Endodermal cell (in vitro differentiated cells): ENCODE data around the gene CAPZB. TPM values are rescaled to one million over a fixed set of nuclear protein-coding genes. Genes with fewer than 3 reads are reported as not detected.

Source experiments
- DNase-seq: peaks from one replicate; pipeline ENCODE4 v3.0.0-alpha.2; 2017
- H3K27ac ChIP-seq: 2 replicates; pipeline ENCODE4 v1.5.1; 2013; ENCODE audit warnings: mild to moderate bottlenecking, low read depth, low read length, moderate library complexity
- H3K27me3 ChIP-seq: 2 replicates; pipeline ENCODE4 v1.6.1; 2013; ENCODE audit warnings: mild to moderate bottlenecking, low read length, moderate library complexity; ENCODE audit not compliant: insufficient read depth, control insufficient read depth, poor library complexity, severe bottlenecking
- H3K36me3 ChIP-seq: 2 replicates; pipeline ENCODE4 v1.7.0; 2013; ENCODE audit warnings: mild to moderate bottlenecking, low read length, moderate library complexity; ENCODE audit not compliant: control insufficient read depth, insufficient read depth
- H3K4me1 ChIP-seq: one replicate; pipeline ENCODE4 v1.7.0; 2013; ENCODE audit warnings: low read length; ENCODE audit not compliant: control insufficient read depth, insufficient read depth
- H3K4me3 ChIP-seq: 2 replicates; pipeline ENCODE4 v1.5.1; 2013; ENCODE audit warnings: mild to moderate bottlenecking, low read length, moderate library complexity
- H3K9ac ChIP-seq: 2 replicates; pipeline ENCODE4 v1.6.1; 2013; ENCODE audit warnings: mild to moderate bottlenecking, low read length, moderate library complexity; ENCODE audit not compliant: poor library complexity, severe bottlenecking; ENCODE audit errors: extremely low read depth
- H3K9me3 ChIP-seq: 2 replicates; pipeline ENCODE4 v1.6.1; 2013; ENCODE audit warnings: mild to moderate bottlenecking, low read length, moderate library complexity; ENCODE audit not compliant: control insufficient read depth
- H3K27ac Mint-ChIP-seq: 2 replicates; pipeline ENCODE4 v1.8.0; 2020; ENCODE audit warnings: mixed read lengths
- H3K27me3 Mint-ChIP-seq: 2 replicates; pipeline ENCODE4 v1.8.0; 2021; ENCODE audit warnings: mild to moderate bottlenecking, mixed read lengths; ENCODE audit not compliant: insufficient read depth
- H3K36me3 Mint-ChIP-seq: 2 replicates; pipeline ENCODE4 v1.8.0; 2020; ENCODE audit warnings: low read depth, mixed read lengths
- H3K4me1 Mint-ChIP-seq: 2 replicates; pipeline ENCODE4 v1.8.0; 2020; ENCODE audit warnings: mixed read lengths
- H3K4me3 Mint-ChIP-seq: 2 replicates; pipeline ENCODE4 v1.8.0; 2020; ENCODE audit warnings: mild to moderate bottlenecking, moderate library complexity, mixed read lengths
- H3K9me3 Mint-ChIP-seq: 2 replicates; pipeline ENCODE4 v1.8.0; 2020; ENCODE audit warnings: mild to moderate bottlenecking, mixed read lengths
- CTCF ChIP-seq: fragments of 200-600 bp; sonication (generic); conservative IDR thresholded peaks from 2 replicates; pipeline ENCODE4 v1.5.0; 2021; ENCODE audit warnings: antibody characterized with exemption, mild to moderate bottlenecking
- WGBS, 2 experiments: methylation state at CpG; one replicate each; pipeline versions ENCODE4 v1.1.5 to v1.1.7; 2013; ENCODE audit warnings: missing lambda C conversion rate in 2 of 2, mixed read lengths in 1 of 2; ENCODE audit not compliant: insufficient coverage in 1 of 2, insufficient read length in 1 of 2; 5-methylcytosine and 5-hydroxymethylcytosine counted together
- total RNA-seq, 2 donors: library from RNA; stranded (reverse); fragmentation: NEBNext Ultra II Directional in 1 of 2; extraction: Animal tissue kit (Norgen Biotek cat#: 25700) in 1 of 2; gene quantifications; 2 replicates in 1 of 2; 3 replicates in 1 of 2; pipeline ENCODE4 v1.2.1, GENCODE V29; 2021

CAPZB gene
- total RNA-seq, 2 donors from 2014 or later: 334 to 362 TPM

DNA sequence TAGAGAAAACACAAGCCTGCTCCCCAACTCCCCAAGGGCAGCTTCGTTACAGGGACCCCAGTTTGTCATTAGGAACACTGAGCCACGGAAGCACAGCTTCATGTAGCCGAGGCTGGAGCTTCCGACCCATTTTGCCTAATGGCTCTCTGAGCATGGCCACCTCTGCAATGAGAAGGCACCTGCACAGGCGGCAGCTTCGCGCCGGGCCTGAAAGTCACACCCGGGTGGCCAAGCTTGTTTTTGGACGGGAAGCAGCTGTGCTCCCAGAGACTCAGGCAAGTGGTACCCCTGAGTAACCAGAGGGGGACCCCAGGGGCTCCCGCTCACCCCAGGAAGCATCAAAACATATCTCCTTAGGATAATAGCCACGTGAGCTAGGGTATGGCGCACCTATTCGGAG lies 92.3 kb downstream of the CAPZB start:
- Mint-ChIP-seq H3K27ac (no peak overlapping the region), H3K36me3 (peaks cover 2% of the 10 kb centered on the region), H3K4me1 (peaks cover 10% of the 10 kb centered on the region), H3K27me3 (no peaks in the 10 kb centered on the region), H3K4me3 (no peak overlapping the region), H3K9me3 (no peaks in the 10 kb centered on the region)
- Histone ChIP-seq H3K36me3 (peaks cover 17% of the 10 kb centered on the region), H3K4me1 (peaks cover 5% of the 10 kb centered on the region), H3K9me3 (no peaks in the 10 kb centered on the region), H3K4me3 (no peak overlapping the region), H3K27ac (no peak overlapping the region), H3K9ac (no peak overlapping the region), H3K27me3 (no peaks in the 10 kb centered on the region)
- no peak for DNase-seq
- no peak for TF ChIP-seq CTCF
- 89 to 98% methylated on average over 8 to 14 of the region's 14 CpGs for WGBS, 2 experiments

DNA sequence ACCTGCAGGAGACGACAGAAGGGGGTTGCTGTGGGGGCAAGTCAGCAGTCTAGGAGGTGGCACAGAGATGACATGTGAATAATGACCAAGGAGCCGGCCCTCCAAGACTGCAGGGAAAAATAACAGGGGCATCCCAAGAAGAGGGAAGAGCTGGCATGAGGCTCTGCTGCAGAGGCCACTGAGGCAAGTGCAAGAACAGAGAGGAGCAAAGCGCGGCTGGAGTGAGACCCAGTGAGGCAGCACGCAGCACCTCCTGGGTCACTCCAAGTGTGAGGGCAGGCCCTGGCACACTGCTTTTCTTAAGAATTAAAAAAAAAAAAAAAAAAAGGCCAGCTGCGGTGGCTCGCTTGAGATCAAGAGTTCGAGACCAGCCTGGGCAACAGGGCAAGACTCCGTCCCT lies 93.1 kb downstream of the CAPZB start:
- DNase-seq: no peak
- WGBS, 2 experiments: 94 to 97% methylated on average over 2 to 9 of the region's 9 CpGs
- H3K36me3 ChIP-seq: peaks cover 18% of the 10 kb centered on the region

DNA sequence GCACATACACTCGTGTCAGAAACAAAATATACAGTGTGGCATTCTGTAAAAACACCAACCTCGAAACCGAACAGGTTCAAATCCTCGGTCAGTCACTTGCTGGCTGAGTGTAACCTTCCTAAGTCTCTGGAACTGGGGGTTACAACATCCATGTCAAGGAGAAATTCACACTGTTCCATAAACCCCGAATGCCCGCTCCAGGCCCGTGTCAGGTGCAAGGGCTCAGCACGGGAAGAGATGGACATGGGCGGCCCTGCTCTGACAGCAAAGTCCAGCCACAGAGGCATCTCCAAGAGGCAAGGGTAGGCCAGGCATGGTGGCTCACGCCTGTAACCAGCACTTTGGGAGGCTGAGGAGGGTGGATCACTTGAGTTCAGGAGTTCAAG lies 93.8 kb downstream of the CAPZB start:
- no peak overlapping the region for H3K4me3 Mint-ChIP-seq
- Histone ChIP-seq H3K9ac (no peak overlapping the region), H3K4me1 (peaks cover 5% of the 10 kb centered on the region), H3K4me3 (no peak overlapping the region), H3K27me3 (no peaks in the 10 kb centered on the region), H3K27ac (no peak overlapping the region), H3K9me3 (no peaks in the 10 kb centered on the region), H3K36me3 (peaks cover 23% of the 10 kb centered on the region)
- 88 to 89% methylated on average over 9 to 10 of the region's 10 CpGs for WGBS, 2 experiments
- no peaks in the 10 kb centered on the region for H3K9me3 Mint-ChIP-seq
- DNase-seq: peak; percentile 60
- peaks cover 10% of the 10 kb centered on the region for H3K4me1 Mint-ChIP-seq
- no peak for TF ChIP-seq CTCF
- no peak overlapping the region for H3K27ac Mint-ChIP-seq
- H3K27me3 Mint-ChIP-seq: no peaks in the 10 kb centered on the region
- peaks cover 2% of the 10 kb centered on the region for H3K36me3 Mint-ChIP-seq

More for the DNA sequence above, 93.1 kb downstream of the CAPZB start:
- Mint-ChIP-seq H3K4me1 (peaks cover 10% of the 10 kb centered on the region), H3K9me3 (no peaks in the 10 kb centered on the region), H3K27ac (no peak overlapping the region), H3K4me3 (no peak overlapping the region), H3K27me3 (no peaks in the 10 kb centered on the region), H3K36me3 (peaks cover 2% of the 10 kb centered on the region)
- Histone ChIP-seq H3K27me3 (no peaks in the 10 kb centered on the region), H3K9me3 (no peaks in the 10 kb centered on the region), H3K9ac (no peak overlapping the region), H3K27ac (no peak overlapping the region), H3K4me3 (no peak overlapping the region), H3K4me1 (peaks cover 5% of the 10 kb centered on the region)
- no peak for TF ChIP-seq CTCF
